GM19395 (cell line): ENCODE data around the gene PRMT1.

Experiments used
- ATAC-seq: cut with Tn5 transposase; IDR thresholded peaks from one replicate; pipeline ENCODE4 v1.9.1; 2021; ENCODE audit warnings: mild to moderate bottlenecking, moderate library complexity; ENCODE audit not compliant: unreplicated experiment

Gene PRMT1

GRCh38 chr19:49651029-49651819 lies 25.8 kb upstream of the PRMT1 start:
- no peak for ATAC-seq

GRCh38 chr19:49651820-49652550 lies 25.1 kb upstream of the PRMT1 start:
- no peak for ATAC-seq

GRCh38 chr19:49652551-49653465 lies 24.3 kb upstream of the PRMT1 start:
- ATAC-seq: no peak

GRCh38 chr19:49653466-49653806 lies 23.6 kb upstream of the PRMT1 start:
- ATAC-seq: no peak

GRCh38 chr19:49654581-49654980 lies 22.5 kb upstream of the PRMT1 start:
- ATAC-seq: no peak

GRCh38 chr19:49655570-49656455 lies 21.3 kb upstream of the PRMT1 start:
- no peak for ATAC-seq

- no peak for ATAC-seq
These were observed 20.5 kb upstream of the PRMT1 start for GRCh38 chr19:49656456-49657109.

GRCh38 chr19:49657493-49658138 lies 19.5 kb upstream of the PRMT1 start:
- ATAC-seq: no peak

- no peak for ATAC-seq
These were observed 18.9 kb upstream of the PRMT1 start for GRCh38 chr19:49658139-49658517.

GRCh38 chr19:49658566-49659442 lies 18.3 kb upstream of the PRMT1 start:
- ATAC-seq: no peak

- ATAC-seq: no peak
These were observed 16.6 kb upstream of the PRMT1 start for GRCh38 chr19:49660338-49660961.

- no peak for ATAC-seq
These were observed 15.1 kb upstream of the PRMT1 start for GRCh38 chr19:49662011-49662410.

GRCh38 chr19:49663224-49663623 lies 13.8 kb upstream of the PRMT1 start:
- no peak for ATAC-seq

- peak; percentile 4 for ATAC-seq
These were observed 12.7 kb upstream of the PRMT1 start for GRCh38 chr19:49664171-49665035.

GRCh38 chr19:49665036-49665350 lies 12.1 kb upstream of the PRMT1 start:
- peak; percentile 1 for ATAC-seq

GRCh38 chr19:49665351-49666119 lies 11.5 kb upstream of the PRMT1 start, which contains the start of the genes BCL2L12 and IRF3:
Gene BCL2L12, plus strand, starts transcription at chr19:49665933. Its CDS starts 760 bp downstream, at chr19:49666693.
Gene IRF3, minus strand, starts transcription at chr19:49665857. Its CDS starts 1,019 bp downstream, at chr19:49664838.
- ATAC-seq: peak; percentile 77
